ENCODE measurements around the gene PPFIA2.

PPFIA2 gene

DNA sequence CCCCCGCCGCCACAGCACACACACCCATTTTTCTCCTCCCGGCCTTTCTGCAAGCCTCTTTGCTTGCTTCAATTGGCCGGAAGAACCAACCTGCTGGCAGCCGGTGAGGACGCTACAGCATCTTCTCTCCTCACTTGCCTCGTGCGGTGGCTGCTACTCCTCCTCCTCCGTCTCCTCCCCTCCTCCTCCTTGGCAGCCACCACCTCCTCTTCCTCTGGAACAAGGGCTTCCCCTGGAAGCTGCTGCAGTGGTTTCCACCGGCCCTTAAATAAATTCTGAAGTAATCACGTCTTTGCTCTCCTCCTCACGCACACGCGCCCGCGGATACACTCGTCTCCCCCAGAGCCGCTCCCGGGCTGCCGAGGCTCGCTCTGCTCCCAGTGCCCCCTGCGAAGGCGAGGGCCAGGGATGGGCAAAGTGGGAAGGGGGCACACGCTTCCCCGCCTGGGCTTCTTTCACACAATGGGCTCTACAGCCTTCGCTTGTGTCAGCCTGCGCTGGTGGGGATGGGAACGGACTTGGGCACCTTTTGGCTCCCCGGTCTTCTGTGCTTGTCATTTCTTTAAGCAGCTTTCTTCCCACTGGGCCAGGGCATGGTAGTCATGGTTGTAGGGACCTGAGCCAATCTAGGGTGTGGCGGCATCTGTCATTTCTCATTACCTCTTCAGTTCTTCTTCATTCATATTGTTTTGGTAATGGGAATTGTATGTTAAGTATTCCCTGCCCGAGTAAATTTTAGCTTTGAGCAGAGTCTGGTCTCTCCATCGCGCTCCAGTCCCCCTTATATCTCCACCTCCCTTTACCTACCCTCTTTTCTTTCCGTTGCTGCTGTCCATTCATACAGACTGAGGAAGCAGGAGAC is at the start of gene PPFIA2:
Gene PPFIA2, minus strand, starts transcription at position 161 of the 862 bp plus-strand sequence.
- H3K4me3 ChIP-seq (ENCODE audit: low read depth, low read length) = peak within 1 kb of the TSS; percentile 66
- TF ChIP-seq, protein P1, sequence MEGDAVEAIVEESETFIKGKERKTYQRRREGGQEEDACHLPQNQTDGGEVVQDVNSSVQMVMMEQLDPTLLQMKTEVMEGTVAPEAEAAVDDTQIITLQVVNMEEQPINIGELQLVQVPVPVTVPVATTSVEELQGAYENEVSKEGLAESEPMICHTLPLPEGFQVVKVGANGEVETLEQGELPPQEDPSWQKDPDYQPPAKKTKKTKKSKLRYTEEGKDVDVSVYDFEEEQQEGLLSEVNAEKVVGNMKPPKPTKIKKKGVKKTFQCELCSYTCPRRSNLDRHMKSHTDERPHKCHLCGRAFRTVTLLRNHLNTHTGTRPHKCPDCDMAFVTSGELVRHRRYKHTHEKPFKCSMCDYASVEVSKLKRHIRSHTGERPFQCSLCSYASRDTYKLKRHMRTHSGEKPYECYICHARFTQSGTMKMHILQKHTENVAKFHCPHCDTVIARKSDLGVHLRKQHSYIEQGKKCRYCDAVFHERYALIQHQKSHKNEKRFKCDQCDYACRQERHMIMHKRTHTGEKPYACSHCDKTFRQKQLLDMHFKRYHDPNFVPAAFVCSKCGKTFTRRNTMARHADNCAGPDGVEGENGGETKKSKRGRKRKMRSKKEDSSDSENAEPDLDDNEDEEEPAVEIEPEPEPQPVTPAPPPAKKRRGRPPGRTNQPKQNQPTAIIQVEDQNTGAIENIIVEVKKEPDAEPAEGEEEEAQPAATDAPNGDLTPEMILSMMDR (IDR thresholded peaks at IDR 0.05; ENCODE audit: control insufficient read depth, extremely low read depth, insufficient read depth) = no peak
- DNase-seq (ENCODE audit: low read depth) = peak; percentile 33

DNA sequence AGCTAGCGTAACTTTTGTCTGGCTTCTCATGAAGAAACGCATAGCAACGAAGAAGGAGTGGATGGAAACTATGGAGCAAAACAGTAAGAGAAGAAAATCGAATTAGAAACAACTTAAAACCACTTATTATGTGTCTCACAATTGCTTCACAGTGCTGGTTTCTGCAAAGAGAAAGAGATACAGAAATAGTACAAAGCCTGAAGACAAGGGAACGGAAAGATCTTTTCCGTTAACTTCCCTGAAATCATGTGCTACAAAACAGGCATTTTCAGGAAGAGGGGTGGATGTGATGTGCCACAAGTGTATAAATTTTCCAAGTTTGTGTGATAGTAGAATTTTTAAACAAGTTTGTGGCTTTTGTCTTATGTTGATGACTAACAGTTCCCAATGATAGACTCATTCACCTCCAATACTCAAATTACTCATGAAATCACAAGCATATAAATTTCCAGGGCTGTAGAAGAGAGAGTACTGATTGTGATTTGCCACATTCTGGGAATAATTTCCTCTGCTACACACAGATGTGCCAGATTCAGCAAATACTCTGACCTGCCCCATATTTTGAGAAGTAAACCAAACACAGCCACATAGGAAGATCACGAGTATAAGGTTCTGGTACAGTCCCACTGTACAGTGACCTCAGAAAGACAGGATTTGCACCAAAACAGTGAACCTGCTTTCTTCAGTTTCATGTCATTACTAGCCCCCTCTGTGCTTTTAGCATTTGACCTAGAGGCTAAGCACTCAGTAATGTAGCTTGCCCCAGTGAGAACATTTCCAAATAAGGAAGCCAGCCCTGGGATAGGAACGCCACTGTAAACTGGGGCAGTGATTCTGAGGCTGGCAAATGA is 41.4 kb upstream of the PPFIA2 start:
- TF ChIP-seq, protein P1 (IDR thresholded peaks at IDR 0.05; ENCODE audit: control insufficient read depth, extremely low read depth, insufficient read depth) = no peak

DNA sequence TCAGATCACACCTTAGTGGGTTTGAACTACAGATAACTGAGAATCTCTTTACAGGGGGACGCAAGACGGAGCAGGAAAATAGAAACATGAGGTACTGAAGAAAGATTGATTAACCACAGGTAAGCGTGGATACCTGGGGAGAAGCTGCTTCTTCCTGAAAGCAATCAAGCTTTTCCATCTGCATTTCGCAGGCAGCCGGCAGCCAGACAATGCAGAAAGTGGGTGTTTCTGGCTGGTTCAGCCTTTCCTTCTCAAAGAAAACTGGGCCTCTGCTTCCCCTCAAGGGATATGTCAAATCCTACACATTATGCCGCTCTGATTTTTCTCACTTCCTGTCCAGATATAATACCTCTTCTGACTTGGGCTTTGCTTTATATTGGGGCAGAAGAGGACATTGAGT is 39.1 kb upstream of the PPFIA2 start:
- no peak overlapping the region for H3K4me3 ChIP-seq (ENCODE audit: low read depth, low read length)
- DNase-seq (ENCODE audit: low read depth) = no peak
- TF ChIP-seq, protein P1 (IDR thresholded peaks at IDR 0.05; ENCODE audit: control insufficient read depth, extremely low read depth, insufficient read depth) = no peak

More for the DNA sequence above, 41.4 kb upstream of the PPFIA2 start:
- no peak for DNase-seq (ENCODE audit: low read depth)
- no peak overlapping the region for H3K4me3 ChIP-seq (ENCODE audit: low read depth, low read length)

DNA sequence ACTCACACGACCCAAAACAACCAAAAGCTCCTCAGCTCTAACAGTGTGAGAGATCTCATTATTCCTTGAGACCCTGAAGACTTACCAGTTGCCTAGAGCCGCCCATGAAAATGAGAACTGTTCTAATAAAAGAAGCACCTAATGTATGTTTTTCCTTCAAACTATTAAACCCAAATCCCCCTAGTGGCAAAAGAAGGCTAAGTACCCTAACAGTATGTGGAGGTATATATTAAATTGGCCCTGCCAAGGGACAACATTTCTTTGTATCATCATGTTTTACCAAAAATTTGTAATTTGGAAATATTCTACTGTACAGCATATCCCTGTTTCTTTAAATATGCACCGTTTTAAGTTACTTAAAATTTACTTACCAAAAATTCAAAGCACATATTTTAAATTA is 38.0 kb upstream of the PPFIA2 start:
- H3K4me3 ChIP-seq (ENCODE audit: low read depth, low read length) = no peak overlapping the region
- DNase-seq (ENCODE audit: low read depth) = no peak
- TF ChIP-seq, protein P1 (IDR thresholded peaks at IDR 0.05; ENCODE audit: control insufficient read depth, extremely low read depth, insufficient read depth) = no peak

DNA sequence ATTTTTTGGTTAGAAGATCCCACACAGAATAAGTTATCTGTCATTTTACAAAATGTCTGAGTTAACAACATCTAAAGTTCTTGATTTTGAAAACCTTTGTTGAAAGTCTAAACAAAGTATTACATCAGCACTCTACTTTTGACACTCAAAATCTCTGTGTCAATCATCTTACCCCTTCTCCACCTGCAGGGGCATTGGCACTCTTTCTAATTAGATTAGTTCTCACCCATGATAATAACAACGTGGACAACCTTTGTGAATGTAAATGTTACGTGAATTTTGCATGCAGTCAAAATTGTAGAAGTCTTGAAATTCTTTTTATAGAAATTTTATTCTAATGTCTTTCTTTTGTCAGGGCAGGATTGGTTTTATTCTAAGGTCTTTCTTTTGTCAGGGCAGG is 33.5 kb upstream of the PPFIA2 start:
- TF ChIP-seq, protein P1 (IDR thresholded peaks at IDR 0.05; ENCODE audit: control insufficient read depth, extremely low read depth, insufficient read depth) = no peak
- DNase-seq (ENCODE audit: low read depth) = no peak
- no peak overlapping the region for H3K4me3 ChIP-seq (ENCODE audit: low read depth, low read length)

DNA sequence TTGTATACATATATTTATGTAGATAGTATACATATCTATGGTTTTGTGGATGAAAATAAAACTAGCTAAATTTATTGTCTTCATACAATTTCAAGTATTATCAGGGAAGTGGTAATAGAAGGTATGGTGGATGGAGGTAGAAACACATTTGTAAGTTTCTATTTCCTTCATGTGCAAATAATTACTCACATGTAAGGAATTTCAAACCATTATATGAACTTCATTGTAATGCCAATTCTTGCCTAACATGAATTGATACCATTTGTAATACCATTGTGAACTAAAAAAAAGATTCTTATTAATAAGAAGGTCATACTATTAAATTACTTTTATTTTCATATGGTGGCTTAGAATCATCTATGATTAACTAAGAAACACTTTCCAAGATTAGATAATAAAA is 20.1 kb upstream of the PPFIA2 start:
- no peak overlapping the region for H3K4me3 ChIP-seq (ENCODE audit: low read depth, low read length)
- TF ChIP-seq, protein P1 (IDR thresholded peaks at IDR 0.05; ENCODE audit: control insufficient read depth, extremely low read depth, insufficient read depth) = no peak
- DNase-seq (ENCODE audit: low read depth) = no peak

All from LNCaP clone FGC (cell line).